Measurements from ENCODE around the gene GJD4. TPM values are rescaled to one million over a fixed set of nuclear protein-coding genes. Genes with fewer than 3 reads are reported as not detected.

GJD4 gene
- total RNA-seq, 1 donor, result 0.09 TPM

- no peak for TF ChIP-seq CTCF (IDR thresholded peaks at IDR 0.05; ENCODE audit: insufficient read depth, low read length)
Observed at GRCh38 chr10:35631404-35631803, 26.3 kb downstream of the GJD4 start.

GRCh38 chr10:35632027-35632426 is 26.9 kb downstream of the GJD4 start:
- no peak for DNase-seq (ENCODE audit: low read depth)
- H3K4me3 ChIP-seq (ENCODE audit: low read depth, low read length), result no peak overlapping the region
- no peak for TF ChIP-seq CTCF (IDR thresholded peaks at IDR 0.05; ENCODE audit: insufficient read depth, low read length)

More at GRCh38 chr10:35631404-35631803, 26.3 kb downstream of the GJD4 start:
- no peak overlapping the region for H3K4me3 ChIP-seq (ENCODE audit: low read depth, low read length)
- no peak for DNase-seq (ENCODE audit: low read depth)

GRCh38 chr10:35633006-35633980 is 28.2 kb downstream of the GJD4 start:
- H3K4me3 ChIP-seq (ENCODE audit: low read depth, low read length), result no peak overlapping the region
- no peak for DNase-seq (ENCODE audit: low read depth)
- TF ChIP-seq CTCF (IDR thresholded peaks at IDR 0.05; ENCODE audit: insufficient read depth, low read length), result no peak

GRCh38 chr10:35635576-35635975 is 30.4 kb downstream of the GJD4 start:
- DNase-seq (ENCODE audit: low read depth), result peak; percentile 88
- peak; percentile 92 for TF ChIP-seq CTCF (IDR thresholded peaks at IDR 0.05; ENCODE audit: insufficient read depth, low read length)
- peak overlapping the region; percentile 29 for H3K4me3 ChIP-seq (ENCODE audit: low read depth, low read length)

GRCh38 chr10:35636956-35637355 is 31.8 kb downstream of the GJD4 start:
- no peak overlapping the region for H3K4me3 ChIP-seq (ENCODE audit: low read depth, low read length)
- DNase-seq (ENCODE audit: low read depth), result no peak
- TF ChIP-seq CTCF (IDR thresholded peaks at IDR 0.05; ENCODE audit: insufficient read depth, low read length), result no peak

- DNase-seq (ENCODE audit: low read depth), result peak; percentile 61
- H3K4me3 ChIP-seq (ENCODE audit: low read depth, low read length), result peak overlapping the region; percentile 54
- no peak for TF ChIP-seq CTCF (IDR thresholded peaks at IDR 0.05; ENCODE audit: insufficient read depth, low read length)
Observed at GRCh38 chr10:35637462-35637861, 32.3 kb downstream of the GJD4 start.
